MM.1S (cell line): ENCODE measurements around the gene ASNSD1.

ENCODE experiments used
- DNase-seq: peaks from one replicate; pipeline ENCODE4 v3.0.0-alpha.2; 2015
- H2AFZ ChIP-seq: fragments of 300-600 bp; sonication (generic); 2 replicates; pipeline ENCODE4 v1.6.0; 2016; ENCODE audit warnings: antibody characterized with exemption, low read length
- H3F3A ChIP-seq: fragments of 300-600 bp; sonication (generic); 2 replicates; pipeline ENCODE4 v1.6.1; 2016; ENCODE audit warnings: mild to moderate bottlenecking, antibody characterized with exemption, low read length, moderate library complexity, mixed read lengths; ENCODE audit not compliant: insufficient read depth
- H3K27ac ChIP-seq: fragments of 300-600 bp; sonication (generic); 2 replicates; pipeline ENCODE4 v1.5.1; 2016; ENCODE audit warnings: mild to moderate bottlenecking, low read length
- H3K27me3 ChIP-seq: fragments of 300-600 bp; sonication (generic); replicated peaks from 2 replicates; pipeline ENCODE4 v1.6.0; 2016; ENCODE audit warnings: low read length; ENCODE audit not compliant: insufficient read depth
- H3K36me3 ChIP-seq: fragments of 300-600 bp; sonication (generic); replicated peaks from 2 replicates; pipeline ENCODE4 v1.6.1; 2016; ENCODE audit warnings: mild to moderate bottlenecking, low read length, mixed read lengths; ENCODE audit not compliant: insufficient read depth
- H3K4me1 ChIP-seq: fragments of 300-600 bp; sonication (generic); 2 replicates; pipeline ENCODE4 v1.6.1; 2016; ENCODE audit warnings: low read length, mixed read lengths
- H3K4me2 ChIP-seq: fragments of 300-600 bp; sonication (generic); 2 replicates; pipeline ENCODE4 v1.6.0; 2016; ENCODE audit warnings: low read depth, low read length
- H3K4me3 ChIP-seq: fragments of 300-600 bp; sonication (generic); 2 replicates; pipeline ENCODE4 v1.5.1; 2016; ENCODE audit warnings: low read length, mixed read lengths
- H3K79me2 ChIP-seq: fragments of 300-600 bp; sonication (generic); 2 replicates; pipeline ENCODE4 v1.6.1; 2016; ENCODE audit warnings: mixed run types, low read length, mixed read lengths
- H3K9ac ChIP-seq: fragments of 300-600 bp; sonication (generic); 2 replicates; pipeline ENCODE4 v1.6.1; 2016; ENCODE audit warnings: low read length, mixed read lengths
- H3K9me2 ChIP-seq: fragments of 300-600 bp; sonication (generic); replicated peaks from 2 replicates; pipeline ENCODE4 v1.6.1; 2016; ENCODE audit warnings: mild to moderate bottlenecking, low read length, mixed read lengths; ENCODE audit not compliant: insufficient read depth
- H3K9me3 ChIP-seq: fragments of 300-600 bp; sonication (generic); replicated peaks from 2 replicates; pipeline ENCODE4 v1.6.1; 2016; ENCODE audit warnings: mild to moderate bottlenecking, low read length, mixed read lengths; ENCODE audit not compliant: insufficient read depth
- H4K20me1 ChIP-seq: fragments of 300-600 bp; sonication (generic); 2 replicates; pipeline ENCODE4 v1.6.1; 2016; ENCODE audit warnings: mild to moderate bottlenecking, low read length, moderate library complexity, mixed read lengths; ENCODE audit not compliant: insufficient read depth
- CTCF ChIP-seq: fragments of 300-600 bp; sonication (generic); IDR thresholded peaks from 2 replicates; pipeline ENCODE4 v1.5.1; 2016; ENCODE audit warnings: antibody characterized with exemption, low read length, mixed read lengths
- EZH2 ChIP-seq: fragments of 300-600 bp; sonication (generic); optimal IDR thresholded peaks from 2 replicates; pipeline ENCODE3; 2017; ENCODE audit warnings: low read depth, mild to moderate bottlenecking, antibody characterized with exemption, low read length, mixed read lengths
- EZH2phosphoT487 ChIP-seq: fragments of 300-600 bp; sonication (generic); IDR thresholded peaks from 2 replicates; pipeline ENCODE4 v1.6.1; 2018; ENCODE audit warnings: antibody characterized with exemption, low read length

Gene ASNSD1

GRCh38 chr2:189627789-189628188 lies 33.5 kb upstream of the ASNSD1 start:
- no peaks in the 10 kb centered on the region for H3K9me2 ChIP-seq
- no peak for DNase-seq
- TF ChIP-seq EZH2phosphoT487, result no peak
- TF ChIP-seq EZH2, result no peak
- no peak for TF ChIP-seq CTCF

GRCh38 chr2:189628817-189629530 lies 32.3 kb upstream of the ASNSD1 start:
- Histone ChIP-seq H3K36me3 (no peaks in the 10 kb centered on the region), H4K20me1 (no peaks in the 10 kb centered on the region), H3K27me3 (no peaks in the 10 kb centered on the region), H3K9me3 (no peaks in the 10 kb centered on the region), H3K4me2 (no peak overlapping the region), H3K9me2 (no peaks in the 10 kb centered on the region), H2AFZ (no peak overlapping the region), H3F3A (no peaks in the 10 kb centered on the region), H3K27ac (no peak overlapping the region), H3K4me1 (no peaks in the 10 kb centered on the region), H3K4me3 (no peak overlapping the region), H3K79me2 (no peaks in the 10 kb centered on the region), H3K9ac (no peak overlapping the region)
- no peak for TF ChIP-seq EZH2phosphoT487
- TF ChIP-seq EZH2, result no peak
- no peak for TF ChIP-seq CTCF
- DNase-seq, result no peak

More at GRCh38 chr2:189627789-189628188, 33.5 kb upstream of the ASNSD1 start:
- no peaks in the 10 kb centered on the region for H3K79me2 ChIP-seq
- H4K20me1 ChIP-seq, result no peaks in the 10 kb centered on the region
- H3K9ac ChIP-seq, result no peak overlapping the region
- no peak overlapping the region for H3K4me3 ChIP-seq
- no peak overlapping the region for H2AFZ ChIP-seq
- no peak overlapping the region for H3K4me2 ChIP-seq
- H3K36me3 ChIP-seq, result no peaks in the 10 kb centered on the region
- H3F3A ChIP-seq, result no peaks in the 10 kb centered on the region
- H3K9me3 ChIP-seq, result no peaks in the 10 kb centered on the region
- no peaks in the 10 kb centered on the region for H3K27me3 ChIP-seq
- no peaks in the 10 kb centered on the region for H3K4me1 ChIP-seq
- H3K27ac ChIP-seq, result no peak overlapping the region

- H3K4me1 ChIP-seq, result no peaks in the 10 kb centered on the region
- H3F3A ChIP-seq, result no peaks in the 10 kb centered on the region
- no peak overlapping the region for H3K27ac ChIP-seq
- no peaks in the 10 kb centered on the region for H3K27me3 ChIP-seq
- H3K36me3 ChIP-seq, result no peaks in the 10 kb centered on the region
- H2AFZ ChIP-seq, result no peak overlapping the region
- H3K4me2 ChIP-seq, result no peak overlapping the region
- H3K79me2 ChIP-seq, result no peaks in the 10 kb centered on the region
- no peak overlapping the region for H3K9ac ChIP-seq
- no peak overlapping the region for H3K4me3 ChIP-seq
- no peaks in the 10 kb centered on the region for H4K20me1 ChIP-seq
- no peaks in the 10 kb centered on the region for H3K9me2 ChIP-seq
- DNase-seq, result no peak
- no peaks in the 10 kb centered on the region for H3K9me3 ChIP-seq
- TF ChIP-seq EZH2 (no peak), CTCF (no peak), EZH2phosphoT487 (no peak)
Observed at GRCh38 chr2:189629531-189630453, 31.5 kb upstream of the ASNSD1 start.
